Transverse colon (tissue), 4 donors: Measurements from ENCODE around the gene CRYAB. TPM values are rescaled to one million over a fixed set of nuclear protein-coding genes. Genes with fewer than 3 reads are reported as not detected.

Experiments
- DNase-seq: peaks from one replicate; pipeline ENCODE4 v3.0.0-alpha.2; 2019
- H3K27ac ChIP-seq, 4 donors: fragments of 200-600 bp; sonication (generic); 2 replicates each; pipeline ENCODE4 v1.5.1; 2016 to 2018; ENCODE audit warnings: inconsistent platforms in 4 of 4
- H3K27me3 ChIP-seq: fragments of 200-600 bp; sonication (generic); 2 replicates; pipeline ENCODE4 v1.5.1; 2017; ENCODE audit warnings: inconsistent platforms
- H3K36me3 ChIP-seq, 4 donors: fragments of 200-600 bp; sonication (generic); 2 replicates each; pipeline ENCODE4 v1.5.1; 2017 to 2019; ENCODE audit warnings: inconsistent platforms in 4 of 4
- H3K4me1 ChIP-seq, 4 donors: fragments of 200-600 bp; sonication (generic); 2 replicates each; pipeline ENCODE4 v1.5.1; 2017 to 2020; ENCODE audit warnings: inconsistent platforms in 4 of 4
- H3K4me3 ChIP-seq, 4 donors: fragments of 200-600 bp; sonication (generic); 1 replicate in 1 of 4; 2 replicates in 3 of 4; pipeline versions ENCODE4 v1.5.1 to v1.6.1; 2017 to 2019; ENCODE audit warnings: inconsistent platforms in 4 of 4
- H3K9me3 ChIP-seq, 2 donors: fragments of 200-600 bp; sonication (generic); 2 replicates each; pipeline ENCODE4 v1.5.1; 2017 to 2019; ENCODE audit warnings: inconsistent platforms in 2 of 2
- EP300 ChIP-seq: sonication (generic); formaldehyde crosslinking; IDR thresholded peaks from one replicate; pipeline ENCODE4 v1.6.1; 2017; ENCODE audit warnings: antibody characterized with exemption, low read depth
- POLR2A ChIP-seq: fragments of 450-650 bp; IDR thresholded peaks from one replicate; pipeline ENCODE4 v1.6.1; 2016; ENCODE audit warnings: antibody characterized with exemption, mild to moderate bottlenecking, moderate library complexity
- POLR2AphosphoS5 ChIP-seq, 3 donors: sonication (generic); formaldehyde crosslinking; IDR thresholded peaks; one replicate each; pipeline ENCODE4 v1.6.1; 2016; ENCODE audit warnings: antibody characterized with exemption in 3 of 3
- WGBS, 2 donors: methylation state at CpG; one replicate each; pipeline ENCODE4 v1.1.5; 2018; ENCODE audit warnings: low coverage in 1 of 2; 5-methylcytosine and 5-hydroxymethylcytosine counted together
- in situ Hi-C, 4 donors: fragments of 200-750 bp; cut with MboI; loops; one replicate each; pipeline versions ENCODE4 v1.15.0 to v1.15.1; 2017; ENCODE audit warnings: low sequenced_read_pairs in 3 of 4, low pct_ligation_motif_present in 1 of 4, low pct_unique_long_range_greater_than_20kb in 1 of 4
- intact Hi-C: fragments of 100-400 bp; cut with DNase I; formaldehyde crosslinking; loops from one replicate; pipeline ENCODE4 v1.15.1; 2023; ENCODE audit warnings: low total_unique reads
- total RNA-seq, 4 donors: library from RNA; depleted of rRNA; stranded (reverse); fragments of >200 nt; gene quantifications; one replicate each; pipeline ENCODE4 v1.1.0, GENCODE V29; 2016
- TF ChIP-seq, protein P1 (sequence below), 5 experiments: fragments of 200-600 bp in 3 of 5; fragments of 450-650 bp in 2 of 5; sonication (generic) in 3 of 5; IDR thresholded peaks; 1 replicate in 2 of 5; 2 replicates in 3 of 5; pipeline ENCODE4 v1.5.1; 2016 to 2017; ENCODE audit warnings: antibody characterized with exemption in 5 of 5, inconsistent platforms in 3 of 5, mild to moderate bottlenecking in 2 of 5, moderate library complexity in 1 of 5

CRYAB gene
- total RNA-seq, 4 donors from 2014 or later = 38.0 to 112 (median 68.2) TPM

DNA sequence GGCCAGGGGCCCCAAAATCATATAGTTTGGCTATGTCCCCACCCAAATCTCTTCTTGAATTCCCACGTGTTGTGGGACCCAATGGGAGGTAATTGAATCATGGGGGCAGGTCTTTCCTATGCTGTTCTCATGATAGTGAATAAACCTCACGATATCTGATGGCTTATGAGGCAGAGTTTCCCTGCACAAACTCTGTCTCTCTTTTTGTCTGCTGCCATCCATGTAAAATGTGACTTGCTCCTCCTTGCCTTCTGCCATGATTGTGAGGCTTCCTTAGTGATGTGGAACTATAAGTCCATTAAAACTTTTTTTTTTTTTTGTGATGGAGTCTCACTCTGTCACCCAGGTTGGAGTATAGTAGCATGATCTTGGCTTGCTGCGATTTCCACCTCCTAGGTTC is 40.0 kb upstream of the CRYAB start:
- Histone ChIP-seq H3K9me3 (no peaks in the 10 kb centered on the region), H3K36me3 (no peaks in the 10 kb centered on the region), H3K4me3 (no peak overlapping the region), H3K27me3 (no peaks in the 10 kb centered on the region), H3K27ac (no peak overlapping the region), H3K4me1 (no peaks in the 10 kb centered on the region)
- DNase-seq = no peak
- intact Hi-C loops (no loop called here), in situ Hi-C loops (no loop called here)
- TF ChIP-seq POLR2AphosphoS5 (IDR thresholded peaks at IDR 0.05) (no peak), POLR2A (no peak), EP300 (no peak)
- TF ChIP-seq, protein P1, sequence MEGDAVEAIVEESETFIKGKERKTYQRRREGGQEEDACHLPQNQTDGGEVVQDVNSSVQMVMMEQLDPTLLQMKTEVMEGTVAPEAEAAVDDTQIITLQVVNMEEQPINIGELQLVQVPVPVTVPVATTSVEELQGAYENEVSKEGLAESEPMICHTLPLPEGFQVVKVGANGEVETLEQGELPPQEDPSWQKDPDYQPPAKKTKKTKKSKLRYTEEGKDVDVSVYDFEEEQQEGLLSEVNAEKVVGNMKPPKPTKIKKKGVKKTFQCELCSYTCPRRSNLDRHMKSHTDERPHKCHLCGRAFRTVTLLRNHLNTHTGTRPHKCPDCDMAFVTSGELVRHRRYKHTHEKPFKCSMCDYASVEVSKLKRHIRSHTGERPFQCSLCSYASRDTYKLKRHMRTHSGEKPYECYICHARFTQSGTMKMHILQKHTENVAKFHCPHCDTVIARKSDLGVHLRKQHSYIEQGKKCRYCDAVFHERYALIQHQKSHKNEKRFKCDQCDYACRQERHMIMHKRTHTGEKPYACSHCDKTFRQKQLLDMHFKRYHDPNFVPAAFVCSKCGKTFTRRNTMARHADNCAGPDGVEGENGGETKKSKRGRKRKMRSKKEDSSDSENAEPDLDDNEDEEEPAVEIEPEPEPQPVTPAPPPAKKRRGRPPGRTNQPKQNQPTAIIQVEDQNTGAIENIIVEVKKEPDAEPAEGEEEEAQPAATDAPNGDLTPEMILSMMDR (IDR thresholded peaks at IDR 0.05) = no peak
- 87 to 95% methylated on average over 2 to 3 of the region's 3 CpGs for WGBS, 2 donors

DNA sequence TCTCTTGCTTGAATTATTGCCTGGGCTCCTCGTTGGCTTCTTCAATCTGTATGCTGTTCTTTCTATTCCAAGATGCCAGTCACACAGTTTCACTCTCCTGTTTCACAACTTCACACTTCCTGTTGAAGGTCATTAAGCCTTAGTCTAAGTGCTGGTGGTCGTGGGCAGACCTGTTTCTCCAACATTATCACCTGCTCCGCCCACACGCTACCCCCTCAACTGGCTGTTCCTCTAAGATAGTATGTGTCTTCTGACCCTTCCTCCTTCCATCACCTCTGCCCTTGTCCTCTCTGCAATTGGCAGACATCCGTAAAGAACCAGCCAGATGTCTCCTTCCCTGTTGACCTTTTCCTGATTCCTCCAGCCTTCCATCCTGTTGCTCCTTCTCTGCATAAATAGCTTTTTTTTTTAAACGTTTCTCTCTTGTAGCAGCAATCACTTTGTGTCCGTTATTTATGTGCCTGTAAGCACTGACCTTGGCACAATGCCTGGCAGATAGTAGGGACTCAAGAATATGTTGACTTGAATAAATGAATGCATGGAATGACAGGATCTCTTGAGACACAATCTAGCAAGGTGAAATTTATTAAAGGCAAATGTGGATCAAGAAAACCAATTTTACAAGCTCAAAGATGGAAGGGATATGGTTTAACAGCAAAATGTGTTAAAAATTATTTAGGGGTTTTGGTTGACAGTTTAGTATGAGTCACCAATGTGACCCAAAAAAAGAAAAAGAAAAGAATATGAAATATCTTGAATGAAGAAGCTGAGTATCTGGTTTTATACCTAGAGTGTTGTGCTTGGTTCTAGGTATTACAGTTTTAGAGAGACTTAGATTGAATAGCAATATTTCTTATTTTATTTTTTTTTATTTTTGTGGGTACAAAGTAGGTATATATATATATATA is 38.2 kb upstream of the CRYAB start:
- Histone ChIP-seq H3K36me3 (no peaks in the 10 kb centered on the region), H3K4me1 (no peaks in the 10 kb centered on the region), H3K9me3 (no peaks in the 10 kb centered on the region), H3K4me3 (no peak overlapping the region), H3K27me3 (no peaks in the 10 kb centered on the region), H3K27ac (no peak overlapping the region)
- no peak for TF ChIP-seq EP300
- no peak for TF ChIP-seq POLR2A
- TF ChIP-seq, protein P1 (IDR thresholded peaks at IDR 0.05) = no peak
- no peak for TF ChIP-seq POLR2AphosphoS5 (IDR thresholded peaks at IDR 0.05)
- in situ Hi-C loops (no loop called here), intact Hi-C loops (no loop called here)
- no peak for DNase-seq
- 43 to 65% methylated on average over 5 to 7 of the region's 7 CpGs for WGBS, 2 donors

DNA sequence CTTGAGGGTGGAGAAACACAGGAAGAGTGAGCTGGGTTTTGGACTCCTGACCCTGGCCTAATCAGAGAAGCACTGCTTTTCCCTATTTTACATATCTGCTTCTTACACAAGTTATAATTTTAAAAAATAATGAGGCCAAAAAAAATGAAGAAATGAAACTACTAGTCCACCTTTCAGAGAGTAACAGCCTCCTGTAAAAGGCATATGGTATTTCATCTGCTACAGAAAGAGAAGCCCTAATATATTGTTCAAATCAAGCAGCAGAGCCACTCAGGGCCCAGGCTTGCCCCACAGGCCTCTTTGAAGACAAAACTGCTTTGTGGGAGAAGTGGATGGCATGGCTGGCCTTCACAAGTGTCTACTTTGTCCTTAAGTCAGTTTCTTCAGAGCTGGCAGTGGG is 35.6 kb upstream of the CRYAB start:
- Histone ChIP-seq H3K27me3 (no peaks in the 10 kb centered on the region), H3K36me3 (no peaks in the 10 kb centered on the region), H3K4me3 (no peak overlapping the region), H3K27ac (no peak overlapping the region), H3K9me3 (no peaks in the 10 kb centered on the region), H3K4me1 (peaks cover 0 to 7% (median 0%) of the 10 kb centered on the region in 4 donors)
- no peak for DNase-seq
- intact Hi-C loops = no loop called here
- TF ChIP-seq POLR2A = no peak
- TF ChIP-seq POLR2AphosphoS5 (IDR thresholded peaks at IDR 0.05) = no peak
- in situ Hi-C loops = no loop called here

DNA sequence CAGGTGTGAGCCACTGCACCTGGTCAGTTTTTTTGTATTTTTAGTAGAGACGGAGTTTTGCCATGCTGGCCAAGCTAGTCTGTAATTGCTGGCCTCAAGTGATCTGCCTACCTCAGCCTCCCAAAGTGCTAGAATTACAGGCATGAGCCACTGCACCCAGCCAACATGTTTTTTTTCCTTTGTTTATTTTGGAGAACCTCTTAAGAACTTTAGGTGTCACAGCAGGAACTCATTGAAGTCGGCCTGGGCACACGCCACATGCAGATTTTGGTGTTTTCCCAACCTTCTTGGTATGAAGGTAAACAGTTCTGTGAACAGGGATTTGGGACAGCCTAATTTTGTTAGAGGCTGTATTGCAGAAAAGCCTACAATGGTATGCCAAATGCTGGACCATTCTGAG is 34.9 kb upstream of the CRYAB start:
- DNase-seq = no peak
- in situ Hi-C loops = no loop called here
- no peak overlapping the region for H3K27ac ChIP-seq

DNA sequence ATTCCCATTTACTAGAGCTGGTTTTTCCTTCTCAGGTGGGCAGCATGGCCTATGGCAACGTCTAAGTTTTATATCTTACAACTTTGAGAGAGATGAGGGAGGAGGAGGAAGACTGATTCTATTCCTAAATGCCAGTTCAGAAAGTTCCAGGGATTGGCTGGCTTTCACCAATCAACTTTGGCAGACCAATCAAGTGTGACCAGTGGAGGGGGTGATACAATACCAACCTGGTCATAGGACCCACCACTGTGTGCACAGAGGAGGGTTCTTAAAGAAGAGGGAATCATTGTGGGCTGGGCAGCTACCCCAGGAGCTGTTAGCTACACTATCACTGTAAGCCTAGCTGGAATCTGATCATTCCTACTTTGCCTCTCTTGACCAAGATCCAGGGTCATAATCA is 33.6 kb upstream of the CRYAB start:
- Histone ChIP-seq H3K36me3 (no peaks in the 10 kb centered on the region), H3K27me3 (no peaks in the 10 kb centered on the region), H3K4me3 (no peak overlapping the region), H3K9me3 (no peaks in the 10 kb centered on the region), H3K4me1 (peaks cover 0 to 7% (median 0%) of the 10 kb centered on the region in 4 donors), H3K27ac (peak overlapping the region in 1 of 4 donors; percentile 47)
- TF ChIP-seq POLR2A (no peak), POLR2AphosphoS5 (IDR thresholded peaks at IDR 0.05) (no peak), EP300 (no peak)
- TF ChIP-seq, protein P1 (IDR thresholded peaks at IDR 0.05) = no peak
- intact Hi-C loops = no loop called here
- no peak for DNase-seq
- in situ Hi-C loops = no loop called here
- 62% methylated on average over 1 of the region's 1 CpG; no CpG with 5 or more reads in 1 of the 2 donors for WGBS, 2 donors

More for the DNA sequence above, 34.9 kb upstream of the CRYAB start:
- TF ChIP-seq POLR2A (no peak), EP300 (no peak)
- Histone ChIP-seq H3K36me3 (no peaks in the 10 kb centered on the region), H3K4me1 (peaks cover 0 to 7% (median 0%) of the 10 kb centered on the region in 4 donors), H3K27me3 (no peaks in the 10 kb centered on the region), H3K4me3 (no peak overlapping the region), H3K9me3 (no peaks in the 10 kb centered on the region)
- 87% methylated on average over 3 of the region's 3 CpGs for WGBS, 2 donors
- intact Hi-C loops = no loop called here
